GM19438 (cell line): ENCODE data around the gene SCLY.

ENCODE experiments used
- ATAC-seq: cut with Tn5 transposase; IDR thresholded peaks from one replicate; pipeline ENCODE4 v1.9.1; 2021; ENCODE audit warnings: low read depth; ENCODE audit not compliant: unreplicated experiment

The SCLY gene

DNA sequence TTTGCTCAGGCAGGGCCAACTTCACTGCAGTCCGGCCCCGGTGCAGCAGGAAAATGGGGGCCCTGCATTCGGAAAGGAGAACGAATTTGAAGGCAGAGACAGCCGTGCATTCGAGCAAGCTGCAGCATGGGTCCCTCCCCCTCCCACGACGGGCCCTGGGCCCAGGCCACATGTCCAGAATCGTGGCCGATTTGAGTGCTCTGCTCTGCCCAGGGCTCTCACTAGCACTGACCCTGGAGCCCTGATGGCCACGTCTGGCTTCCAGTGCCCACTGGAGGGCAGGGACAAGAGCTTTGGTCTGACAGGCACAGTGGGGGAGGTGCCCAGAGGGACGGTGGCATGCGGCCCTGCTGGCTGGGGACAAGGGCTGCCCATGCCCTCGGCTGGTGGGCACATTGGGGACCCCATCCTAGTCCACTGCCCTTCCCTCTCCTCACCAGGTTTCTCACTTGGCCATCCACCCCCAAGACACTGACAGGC, 63.2 kb downstream of the SCLY start:
- no peak for ATAC-seq

DNA sequence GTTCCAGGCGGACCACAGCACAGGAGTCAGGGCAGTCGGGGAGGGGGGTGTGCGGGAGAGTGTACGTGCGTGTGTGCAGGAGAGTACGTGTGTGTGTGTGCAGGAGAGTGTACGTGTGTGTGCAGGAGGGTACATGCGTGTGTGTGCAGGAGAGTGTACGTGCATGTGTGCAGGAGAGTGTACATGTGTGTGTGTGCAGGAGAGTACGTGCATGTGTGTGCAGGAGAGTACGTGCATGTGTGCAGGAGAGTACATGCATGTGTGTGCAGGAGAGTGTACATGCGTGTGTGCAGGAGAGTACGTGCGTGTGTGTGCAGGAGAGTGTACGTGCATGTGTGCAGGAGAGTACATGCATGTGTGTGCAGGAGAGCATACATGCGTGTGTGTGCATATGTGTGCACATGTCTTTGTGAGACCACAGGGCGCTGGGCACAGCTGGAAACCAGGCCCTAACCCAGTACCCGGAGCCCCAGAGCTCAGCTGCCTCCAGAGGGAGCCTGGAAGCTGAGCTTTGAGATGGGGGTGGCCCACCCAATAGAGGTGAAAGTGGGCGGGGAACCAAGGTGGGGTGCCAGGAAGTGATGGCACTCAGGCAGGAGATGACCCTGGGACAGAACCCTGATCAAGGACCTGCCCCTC, 63.8 kb downstream of the SCLY start:
- no peak for ATAC-seq

DNA sequence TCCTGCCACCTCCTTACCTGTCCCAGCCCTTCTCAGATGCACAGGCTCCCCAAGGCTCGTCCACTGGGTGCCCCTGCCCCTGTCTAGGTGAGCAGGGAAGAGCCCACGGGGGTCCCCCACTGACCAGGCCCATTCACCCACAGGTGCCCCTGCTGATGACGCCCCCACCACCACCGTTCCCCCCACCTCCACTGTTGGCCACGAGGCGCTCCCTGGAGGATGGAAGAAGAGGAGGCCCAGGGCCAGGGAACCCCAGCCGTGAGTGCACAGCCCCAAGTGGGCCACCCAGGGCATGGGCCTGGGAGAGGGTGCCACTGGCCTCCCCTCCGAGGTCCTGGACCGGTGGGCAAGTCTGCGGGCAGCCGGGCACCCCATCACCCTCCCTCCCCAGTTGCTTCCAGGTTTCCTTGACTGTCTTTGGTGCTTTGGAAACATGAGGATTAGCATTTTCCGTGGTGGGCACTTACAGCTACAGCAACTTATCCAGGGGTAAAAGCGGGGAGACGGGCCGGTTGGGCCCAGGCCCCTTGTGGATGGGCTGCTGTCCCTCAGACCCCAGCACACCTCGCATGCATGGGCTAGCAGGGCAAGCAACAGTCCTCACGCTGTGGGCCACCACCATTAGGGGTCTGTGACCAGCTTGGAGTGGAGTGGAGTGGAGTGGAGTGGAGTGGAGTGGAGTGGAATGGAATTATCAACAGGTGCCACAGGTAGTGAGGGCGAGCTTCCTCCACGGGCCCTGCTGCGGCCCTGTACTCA, 64.5 kb downstream of the SCLY start:
- ATAC-seq, result no peak

DNA sequence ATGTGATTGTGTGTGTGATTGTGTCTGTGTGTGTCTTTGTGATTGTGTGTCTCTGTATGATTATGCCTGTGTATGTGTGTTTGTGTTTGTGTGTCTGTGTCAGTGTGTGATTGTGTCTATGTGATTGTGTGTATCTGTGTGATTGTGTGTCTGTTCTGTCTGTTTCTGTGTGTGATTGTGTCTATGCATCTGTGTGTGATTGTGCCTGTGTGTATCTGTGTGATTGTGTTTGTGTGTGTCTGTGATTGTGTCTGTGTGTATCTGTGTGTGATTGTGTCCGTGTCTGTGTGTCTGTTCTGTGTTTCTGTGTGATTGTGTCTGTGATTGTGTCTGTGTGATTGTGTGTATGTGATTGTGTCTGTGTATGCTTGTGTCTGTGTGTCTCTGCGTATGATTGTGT, 65.5 kb downstream of the SCLY start:
- ATAC-seq, result no peak

DNA sequence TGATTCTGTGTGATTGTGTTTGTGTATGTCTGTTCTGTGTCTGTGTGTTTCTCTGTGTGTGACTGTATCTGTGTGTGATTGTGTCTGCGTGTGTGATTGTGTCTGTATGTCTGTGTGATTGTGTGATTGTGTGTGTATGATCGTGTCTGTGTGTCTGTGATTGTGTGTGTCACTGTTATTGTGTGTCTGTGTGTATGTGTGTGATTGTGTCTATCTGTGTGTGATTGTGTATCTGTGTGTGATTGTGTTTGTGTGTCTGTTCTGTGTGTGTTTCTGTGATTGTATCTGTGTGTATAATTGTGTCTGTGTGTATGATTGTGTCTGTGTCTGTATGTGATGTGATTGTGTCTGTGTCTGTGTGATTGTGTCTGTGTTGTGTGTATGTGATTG, 66.0 kb downstream of the SCLY start:
- no peak for ATAC-seq

DNA sequence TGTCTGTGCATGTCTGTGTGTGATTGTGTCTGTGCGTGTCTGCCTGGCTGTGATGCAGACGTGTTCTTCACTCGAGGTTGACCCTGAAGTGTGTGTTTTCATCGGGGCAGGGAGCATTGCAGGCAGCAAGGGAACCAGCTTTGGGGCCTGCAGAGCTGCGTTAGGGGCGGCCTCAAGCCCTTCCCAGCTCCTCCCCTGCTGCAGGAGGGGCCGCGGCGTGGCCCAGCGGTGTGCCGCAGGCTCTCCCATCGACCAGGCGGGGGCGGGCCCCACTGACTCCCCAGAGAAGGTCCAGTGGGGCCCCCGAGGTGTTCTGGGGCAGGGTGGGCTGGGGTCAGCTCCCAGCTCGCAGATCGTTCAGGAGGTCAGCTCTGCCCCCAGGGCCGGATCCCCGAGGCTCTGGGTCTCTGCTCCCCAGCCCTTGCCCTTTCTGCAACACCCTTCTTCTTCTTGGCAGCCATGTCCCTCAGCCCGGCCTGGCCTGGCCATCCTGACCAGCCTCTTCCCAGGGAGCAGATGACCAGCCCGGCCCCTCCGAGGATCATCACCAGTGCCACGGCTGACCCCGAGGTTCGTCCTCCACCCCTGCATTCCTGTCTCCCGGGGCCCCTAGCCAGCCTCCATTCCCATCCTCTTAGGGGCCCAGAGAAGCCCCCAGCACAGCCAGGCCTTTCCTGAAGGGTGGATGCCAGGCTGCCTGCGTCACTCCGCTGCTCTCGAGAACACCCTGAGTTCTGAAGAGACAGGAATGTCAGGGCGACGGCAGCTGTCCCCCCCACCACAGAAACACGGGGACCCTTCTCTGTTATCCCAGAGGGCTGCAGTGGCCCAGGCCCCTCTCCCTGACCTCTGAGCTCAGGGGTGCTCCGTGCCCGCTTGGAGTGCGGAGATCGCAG, 66.6 kb downstream of the SCLY start:
- ATAC-seq, result no peak

DNA sequence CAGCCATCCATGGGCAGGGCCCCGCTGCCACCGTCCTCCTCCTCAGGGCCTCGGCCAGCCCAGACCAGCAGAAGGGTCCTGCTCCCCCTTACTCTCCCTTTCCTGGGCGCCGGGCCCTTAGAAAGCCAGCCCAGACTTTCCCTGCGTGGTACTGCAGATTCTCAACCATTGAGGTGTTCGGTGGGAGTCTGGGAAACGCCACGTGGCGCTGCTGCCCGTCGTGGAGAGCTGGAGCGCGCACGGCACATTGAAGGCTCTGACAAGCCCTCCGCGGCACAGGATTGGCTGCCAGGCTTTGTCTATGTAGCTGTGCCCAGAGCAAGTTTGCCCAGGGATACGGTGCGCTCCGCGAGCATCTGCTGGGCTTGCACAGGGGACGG, 67.2 kb downstream of the SCLY start:
- ATAC-seq, result no peak

DNA sequence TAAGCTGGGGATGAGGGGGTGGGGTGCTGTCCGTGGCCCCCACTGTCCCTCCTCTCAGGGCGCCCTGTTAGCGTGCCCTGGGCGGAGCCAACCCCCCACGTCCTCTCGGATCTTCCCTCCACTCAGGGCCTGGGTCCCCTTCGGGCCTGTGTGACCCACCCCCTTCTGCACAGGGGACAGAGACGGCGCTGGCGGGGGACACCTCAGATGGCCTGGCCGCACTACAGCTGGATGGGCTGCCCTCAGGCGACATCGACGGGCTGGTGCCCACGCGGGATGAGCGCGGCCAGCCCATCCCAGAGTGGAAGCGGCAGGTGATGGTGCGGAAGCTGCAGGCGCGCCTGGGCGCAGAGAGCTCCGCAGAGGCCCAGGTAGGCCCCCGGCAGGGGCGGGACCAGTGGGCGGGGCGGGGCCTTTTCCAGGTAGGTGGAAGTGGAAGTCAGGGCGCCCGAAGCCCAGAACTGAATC, 67.8 kb downstream of the SCLY start:
- ATAC-seq, result no peak

DNA sequence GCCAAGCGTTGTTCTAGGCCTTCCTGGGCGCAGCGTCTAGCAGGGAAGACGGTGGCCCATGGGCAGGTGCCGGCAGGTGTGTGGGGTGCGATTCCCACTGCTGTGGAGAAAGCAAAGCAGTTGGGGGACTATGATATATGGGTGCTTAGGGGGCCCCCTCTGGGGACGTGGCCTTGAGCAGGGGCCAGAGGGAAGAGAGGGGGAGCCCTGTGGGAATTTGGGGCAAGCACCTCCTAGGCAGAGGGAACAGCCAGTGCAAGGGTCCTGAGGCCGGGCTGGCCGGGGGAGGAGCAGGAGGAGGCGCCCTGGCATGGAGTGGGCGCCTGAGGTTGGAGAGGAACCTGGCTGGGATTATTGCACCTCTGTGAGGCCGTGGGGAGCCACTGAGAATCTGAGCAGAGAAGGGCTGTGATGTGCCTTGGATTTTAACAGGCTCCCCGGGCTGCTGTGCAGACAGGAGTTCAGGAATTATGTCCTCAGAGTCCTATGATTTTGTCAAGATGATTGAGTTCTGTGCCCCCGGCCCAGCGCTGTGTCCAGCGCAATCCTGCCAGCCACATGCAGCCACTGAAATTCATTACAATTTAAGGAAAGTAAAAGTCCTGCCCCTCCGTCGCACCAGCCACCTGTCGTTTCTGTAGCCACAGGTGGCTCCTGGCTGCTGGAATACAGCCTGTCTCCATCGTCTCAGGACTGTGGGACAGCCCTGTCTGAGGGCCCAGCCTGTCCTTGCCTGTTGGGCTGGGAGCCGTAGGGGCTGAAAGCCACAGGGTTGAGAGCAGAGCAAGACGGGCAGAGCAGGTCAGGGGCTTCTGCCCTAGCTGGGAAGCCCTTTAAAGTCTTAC, 68.6 kb downstream of the SCLY start:
- ATAC-seq, result no peak

DNA sequence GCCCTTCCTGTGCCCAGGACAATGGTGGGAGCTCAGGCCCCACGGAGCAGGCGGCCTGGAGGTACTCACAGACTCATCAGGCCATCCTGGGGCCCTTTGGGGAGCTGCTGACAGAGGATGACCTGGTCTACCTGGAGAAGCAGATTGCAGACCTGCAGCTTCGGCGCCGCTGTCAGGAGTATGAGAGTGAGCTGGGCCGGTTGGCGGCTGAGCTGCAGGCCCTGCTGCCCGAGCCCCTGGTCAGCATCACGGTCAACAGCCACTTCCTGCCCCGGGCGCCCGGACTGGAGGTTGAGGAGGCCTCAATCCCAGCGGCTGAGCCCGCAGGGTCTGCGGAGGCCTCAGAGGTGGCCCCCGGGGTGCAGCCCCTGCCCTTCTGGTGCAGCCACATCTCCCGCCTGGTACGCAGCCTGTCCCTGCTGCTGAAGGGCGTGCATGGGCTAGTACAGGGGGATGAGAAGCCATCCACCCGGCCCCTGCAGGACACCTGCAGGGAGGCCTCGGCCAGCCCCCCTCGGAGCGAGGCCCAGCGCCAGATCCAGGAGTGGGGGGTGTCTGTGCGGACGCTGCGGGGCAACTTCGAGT, 69.4 kb downstream of the SCLY start:
- ATAC-seq, result no peak

DNA sequence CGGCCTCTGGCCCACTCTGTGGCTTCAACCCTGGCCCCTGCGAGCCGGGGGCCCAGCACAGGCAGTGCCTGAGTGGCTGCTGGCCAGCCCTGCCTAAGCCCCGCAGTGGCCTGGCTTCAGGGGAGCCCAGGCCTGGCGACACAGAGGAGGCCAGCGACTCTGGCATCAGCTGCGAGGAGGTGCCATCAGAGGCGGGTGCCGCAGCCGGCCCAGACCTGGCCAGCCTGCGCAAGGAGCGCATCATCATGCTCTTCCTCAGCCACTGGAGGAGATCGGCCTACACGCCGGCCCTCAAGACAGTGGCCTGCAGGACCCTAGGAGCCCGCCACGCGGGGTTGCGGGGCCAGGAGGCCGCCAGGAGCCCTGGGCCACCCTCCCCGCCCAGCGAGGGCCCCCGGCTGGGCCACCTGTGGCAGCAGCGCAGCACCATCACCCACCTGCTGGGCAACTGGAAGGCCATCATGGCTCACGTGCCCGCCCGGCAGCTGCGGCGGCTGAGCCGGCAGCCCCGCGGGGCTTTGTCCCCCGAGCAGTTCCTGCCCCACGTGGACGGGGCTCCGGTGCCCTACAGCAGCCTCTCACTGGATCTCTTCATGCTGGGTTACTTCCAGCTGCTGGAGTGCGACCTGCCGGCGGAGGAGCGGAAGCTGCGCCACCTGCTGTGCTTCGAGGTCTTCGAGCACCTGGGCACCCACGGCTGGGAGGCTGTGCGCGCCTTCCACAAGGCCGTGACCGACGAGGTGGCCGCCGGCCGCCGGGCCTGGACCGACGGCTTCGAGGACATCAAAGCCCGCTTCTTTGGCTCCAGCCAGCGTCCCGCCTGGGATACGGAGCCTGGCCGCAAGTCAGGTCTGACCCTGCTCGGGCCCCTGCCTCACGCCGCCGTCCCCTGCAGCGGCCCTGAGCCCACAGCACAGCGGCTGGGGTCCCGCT, 70.2 kb downstream of the SCLY start:
- no peak for ATAC-seq

DNA sequence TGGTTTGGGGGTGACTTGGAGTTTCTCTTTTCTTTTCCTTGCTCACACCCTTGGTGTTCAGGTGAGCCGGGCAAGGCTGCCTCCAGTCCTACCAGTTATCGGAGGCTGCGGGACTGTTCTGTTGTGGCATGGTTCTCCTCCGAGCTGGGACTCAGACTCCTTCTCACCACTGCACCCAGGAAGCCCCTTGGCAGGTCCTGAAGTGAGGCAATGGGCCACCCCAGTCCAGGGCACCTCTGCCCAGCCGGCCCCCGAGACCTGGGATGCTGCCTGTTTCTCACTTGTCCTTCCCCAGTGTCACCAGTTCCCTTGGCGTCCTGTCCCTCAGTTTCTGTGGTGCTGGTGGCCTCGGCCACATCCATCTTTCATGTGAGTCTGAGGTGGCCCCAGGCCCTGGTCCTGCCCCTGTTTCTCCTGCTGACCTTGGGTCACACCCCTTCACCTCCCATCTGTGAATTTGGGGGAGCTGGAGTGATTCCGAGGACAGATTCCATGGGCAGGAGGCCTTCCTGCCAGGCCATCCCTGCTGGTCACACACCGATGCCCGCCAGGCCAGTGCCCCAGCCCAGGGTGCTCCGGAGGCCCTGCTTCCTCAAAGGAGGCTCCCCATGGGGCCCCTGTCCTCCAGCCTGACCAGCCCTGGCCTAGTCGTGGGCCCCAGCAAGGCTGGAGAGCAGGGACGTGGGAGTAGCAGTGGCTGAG, 71.1 kb downstream of the SCLY start:
- no peak for ATAC-seq

DNA sequence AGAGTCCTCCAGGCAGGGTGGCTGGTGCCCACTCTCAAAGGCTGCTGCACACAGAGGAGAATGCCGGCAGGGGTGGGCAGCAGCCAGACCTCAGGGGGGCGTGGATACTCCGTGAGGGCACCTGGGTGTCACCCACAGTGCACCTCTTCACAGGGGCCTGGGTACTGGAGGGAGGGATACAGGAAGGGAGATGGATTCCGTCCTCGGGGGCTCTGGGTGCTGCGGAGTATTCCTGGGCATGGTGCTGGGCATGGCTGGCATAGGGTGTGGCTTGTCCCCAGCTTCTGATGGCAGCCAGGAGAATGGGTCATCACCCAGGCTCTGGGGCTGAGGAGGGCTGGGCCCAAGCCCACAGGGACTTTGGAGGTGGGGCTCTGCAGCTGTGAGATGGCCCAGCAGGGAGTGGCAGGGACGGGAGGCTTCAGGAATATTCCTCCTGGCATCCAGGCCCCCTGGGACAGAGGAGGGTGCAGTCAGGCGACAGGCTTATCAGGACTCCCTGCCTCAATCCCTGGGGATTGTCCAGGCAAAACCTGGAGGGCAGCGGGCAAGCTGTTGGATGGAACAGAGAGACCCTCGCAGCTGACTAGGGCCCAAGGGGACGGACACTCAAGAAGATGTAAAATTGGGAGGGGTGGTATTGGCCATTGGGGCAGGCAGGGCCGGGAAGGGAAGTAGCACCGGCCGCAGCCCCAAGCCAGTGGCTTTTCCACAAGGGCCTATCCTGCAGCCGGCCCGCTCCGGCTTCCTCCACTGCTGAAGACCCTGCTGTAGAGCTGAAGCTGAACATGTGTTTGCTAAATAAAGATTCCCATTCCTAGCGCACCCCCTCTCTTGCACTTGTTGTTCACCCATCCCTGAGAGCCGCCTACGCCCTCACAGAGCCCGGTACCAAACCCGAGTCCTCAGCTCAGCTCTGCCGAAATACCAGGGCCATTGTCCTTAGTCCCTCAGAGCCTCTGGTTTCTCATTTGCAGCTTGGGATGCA, 72.0 kb downstream of the SCLY start:
- no peak for ATAC-seq

DNA sequence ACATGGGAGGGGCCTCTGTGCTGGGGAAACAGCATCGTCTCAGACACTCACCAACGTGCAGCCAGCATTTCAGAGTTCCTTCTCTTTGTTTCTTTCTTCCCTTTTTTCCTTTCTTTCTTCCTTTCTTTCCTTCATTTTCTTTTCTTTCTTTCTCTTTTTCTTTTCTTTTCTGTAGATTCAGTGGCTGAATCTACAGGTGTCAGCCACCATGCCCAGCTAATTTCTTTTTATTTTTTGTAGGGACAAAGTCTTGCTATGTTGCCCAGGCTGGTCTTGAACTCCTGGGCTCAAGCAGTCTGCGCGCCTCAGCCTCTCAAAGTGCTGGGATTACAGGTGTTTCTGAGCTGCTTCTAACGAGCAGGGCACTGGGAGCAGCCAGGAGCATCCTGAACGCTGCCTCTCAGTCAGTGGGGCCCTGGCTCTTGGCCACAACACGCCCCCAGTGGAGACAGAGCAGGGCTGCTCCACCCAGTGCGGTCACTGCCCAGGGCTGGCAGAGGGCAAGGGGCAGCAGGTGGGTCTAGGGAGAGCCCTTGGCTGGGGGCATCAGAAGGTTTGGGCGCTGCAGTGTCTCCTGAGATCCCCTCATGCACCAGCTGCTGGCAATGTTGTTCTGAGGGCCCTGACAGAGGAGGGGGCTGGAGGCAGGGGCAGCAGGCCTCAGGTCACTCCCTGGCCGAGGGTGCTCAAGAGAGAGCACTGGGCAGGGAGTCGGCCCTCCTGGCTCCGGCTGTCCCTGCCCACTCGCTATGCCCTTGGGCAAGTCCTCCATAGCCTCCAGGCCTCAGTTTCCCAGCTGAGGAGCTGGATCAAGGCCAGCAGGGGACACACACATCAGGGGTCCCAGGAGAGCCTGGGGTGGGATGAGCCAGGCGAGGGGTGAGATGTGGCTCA, 72.9 kb downstream of the SCLY start:
- no peak for ATAC-seq

DNA sequence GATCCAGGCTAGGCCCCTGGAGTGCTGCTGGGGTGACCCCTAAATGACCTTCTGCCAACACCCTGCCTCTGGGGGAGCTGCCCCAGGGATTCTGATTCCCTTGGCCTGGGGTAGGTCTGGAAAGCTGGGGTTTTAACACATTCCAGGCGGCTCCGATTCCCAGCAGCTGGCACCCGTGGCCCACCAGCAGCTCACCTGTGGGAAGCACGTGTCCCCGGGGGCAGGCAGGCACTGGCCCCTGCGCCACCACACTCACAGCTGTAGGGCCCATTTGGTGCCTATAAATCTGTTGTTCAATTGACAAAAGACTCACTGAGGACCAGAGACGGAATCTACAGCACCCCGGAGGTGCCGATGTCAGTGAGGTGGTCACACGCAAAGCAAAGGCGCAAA, 73.6 kb downstream of the SCLY start:
- no peak for ATAC-seq

DNA sequence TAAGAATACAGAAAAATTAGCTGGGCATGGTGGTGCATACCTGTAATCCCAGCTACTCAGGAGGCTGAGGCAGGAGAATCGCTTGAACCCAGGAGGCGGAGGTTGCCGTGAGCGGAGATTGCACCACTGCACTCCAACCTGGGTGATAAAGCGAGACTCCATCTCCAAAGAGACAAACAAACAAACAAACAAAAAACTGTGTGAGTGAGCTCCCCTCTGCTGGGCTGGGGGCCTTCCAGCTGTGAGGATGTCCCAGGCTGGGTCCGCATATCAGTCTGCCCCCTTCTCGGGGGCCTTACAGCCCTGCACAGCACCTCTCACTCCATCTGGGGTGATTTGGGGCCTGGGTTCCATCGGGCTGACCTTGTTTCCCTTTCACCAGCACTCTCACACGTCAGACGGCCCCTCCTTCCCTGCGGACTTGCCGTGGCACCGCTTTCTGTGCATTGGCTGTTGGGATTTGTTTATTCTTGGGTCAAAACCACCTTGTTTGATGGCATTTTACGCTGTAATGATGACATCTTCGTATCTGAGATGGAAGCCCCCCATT, 74.9 kb downstream of the SCLY start:
- no peak for ATAC-seq
